Stomach (tissue), 9 donors: ENCODE results near the gene RNU6-1. TPM values are rescaled to one million over a fixed set of nuclear protein-coding genes. Genes with fewer than 3 reads are reported as not detected.

ENCODE experiments used
- DNase-seq, 2 donors: peaks; one replicate each; pipeline versions ENCODE4 v3.0.0 to v3.0.0-alpha.2; 2013 to 2019
- H3K27ac ChIP-seq, 5 donors: fragments of 200-600 bp in 4 of 5; sonication (generic) in 4 of 5; one replicate each; pipeline ENCODE4 v1.5.1; 2013 to 2019; ENCODE audit warnings: mild to moderate bottlenecking in 1 of 5, moderate library complexity in 1 of 5
- H3K27me3 ChIP-seq, 3 donors: fragments of 200-600 bp; sonication (generic); one replicate each; pipeline ENCODE4 v1.5.1; 2017 to 2019; ENCODE audit warnings: mixed run types in 1 of 3
- H3K36me3 ChIP-seq, 4 donors: fragments of 200-600 bp; sonication (generic); 1 replicate in 3 of 4; 2 replicates in 1 of 4; pipeline ENCODE4 v1.5.1; 2016 to 2019
- H3K4me1 ChIP-seq, 4 donors: fragments of 200-600 bp; sonication (generic); one replicate each; pipeline ENCODE4 v1.5.1; 2016 to 2019
- H3K4me3 ChIP-seq, 4 donors: fragments of 200-600 bp; sonication (generic) in 3 of 4; one replicate each; pipeline ENCODE4 v1.5.1; 2016 to 2019; ENCODE audit warnings: mild to moderate bottlenecking in 1 of 4
- H3K9me3 ChIP-seq, 4 donors: fragments of 200-600 bp; sonication (generic); one replicate each; pipeline ENCODE4 v1.5.1; 2016 to 2019
- CTCF ChIP-seq, 7 experiments: fragments of 450-650 bp in 4 of 7; fragments of 200-600 bp in 3 of 7; sonication (generic) in 3 of 7; IDR thresholded peaks; one replicate each; pipeline ENCODE4 v1.5.1; 2016 to 2019; ENCODE audit warnings: antibody characterized with exemption in 7 of 7, control low read depth in 2 of 7, mild to moderate bottlenecking in 1 of 7
- EP300 ChIP-seq: sonication (generic); formaldehyde crosslinking; IDR thresholded peaks from one replicate; pipeline ENCODE4 v1.6.1; 2017; ENCODE audit warnings: antibody characterized with exemption
- POLR2A ChIP-seq, 4 donors: fragments of 450-650 bp; IDR thresholded peaks; one replicate each; pipeline ENCODE4 v1.6.1; 2016; ENCODE audit warnings: antibody characterized with exemption in 4 of 4, control low read depth in 2 of 4, mild to moderate bottlenecking in 1 of 4, moderate library complexity in 1 of 4
- POLR2AphosphoS5 ChIP-seq, 3 donors: sonication (generic); formaldehyde crosslinking; IDR thresholded peaks; one replicate each; pipeline ENCODE4 v1.6.1; 2016; ENCODE audit warnings: antibody characterized with exemption in 3 of 3
- WGBS, 5 donors: extraction: QIAGEN DNeasy Blood & Tissue Kit in 3 of 5; methylation state at CpG; one replicate each; pipeline versions ENCODE4 v1.1.5 to v1.1.7; 2013 to 2018; 5-methylcytosine and 5-hydroxymethylcytosine counted together
- intact Hi-C: fragments of 100-400 bp; cut with DNase I; formaldehyde crosslinking; loops from one replicate; pipeline ENCODE4 v1.15.1; 2023; ENCODE audit warnings: low total_unique reads
- polyA plus RNA-seq, 3 donors: library from polyadenylated mRNA; stranded (reverse); fragments of 200-250 nt; gene quantifications; one replicate each; pipeline ENCODE4 v1.2.3, GENCODE V29; 2013
- total RNA-seq, 5 donors: library from RNA; depleted of rRNA; stranded (reverse); fragments of >200 nt; gene quantifications; one replicate each; pipeline versions ENCODE4 v1.1.0 to v1.2.3, GENCODE V29; 2014 to 2016
- donor health status: healthy with polysubstance abuse.
- donor health status: Bipolar disorder and iron deficiency.
- donor health status: healthy.

Gene RNU6-1
- total and polyA plus RNA-seq, 8 donors = not detected

GRCh38 chr15:67827562-67828277 lies 12.1 kb downstream of the RNU6-1 start:
- 2 to 7% (median 5%) methylated on average over 7 to 91 of the region's 91 CpGs for whole genome bisulfite sequencing, 5 donors
- Histone ChIP-seq H3K27ac (no peak overlapping the region), H3K9me3 (peaks cover 0 to 11% (median 0%) of the 10 kb centered on the region in 4 donors), H3K36me3 (no peaks in the 10 kb centered on the region), H3K4me1 (peaks cover 49 to 84% (median 75%) of the 10 kb centered on the region in 4 donors), H3K4me3 (peak overlapping the region; percentile 3 to 33 (median 14)), H3K27me3 (peaks cover 88 to 100% (median 99%) of the 10 kb centered on the region in 3 donors)
- TF ChIP-seq CTCF (IDR thresholded peaks at IDR 0.05) (no peak), EP300 (no peak), POLR2AphosphoS5 (IDR thresholded peaks at IDR 0.05) (no peak), POLR2A (IDR thresholded peaks at IDR 0.05) (no peak)
- peak in 1 of 2 donors; percentile 27 for DNase-seq
- intact Hi-C loops = no loop called here

GRCh38 chr15:67826717-67827561 lies 12.9 kb downstream of the RNU6-1 start:
- H3K4me1 ChIP-seq = peaks cover 49 to 84% (median 74%) of the 10 kb centered on the region in 4 donors
- peak overlapping the region in 1 of 4 donors; percentile 33 for H3K4me3 ChIP-seq
- intact Hi-C loops = no loop called here
- H3K27me3 ChIP-seq = peaks cover 89 to 100% (median 99%) of the 10 kb centered on the region in 3 donors
- TF ChIP-seq CTCF (IDR thresholded peaks at IDR 0.05) (no peak), POLR2AphosphoS5 (IDR thresholded peaks at IDR 0.05) (no peak), POLR2A (IDR thresholded peaks at IDR 0.05) (no peak), EP300 (no peak)
- peaks cover 0 to 11% (median 0%) of the 10 kb centered on the region in 4 donors for H3K9me3 ChIP-seq
- no peak overlapping the region for H3K27ac ChIP-seq
- peak in 1 of 2 donors; percentile 32 for DNase-seq
- H3K36me3 ChIP-seq = no peaks in the 10 kb centered on the region
- WGBS, 5 donors = 3 to 12% (median 6%) methylated on average over 30 to 87 of the region's 88 CpGs

GRCh38 chr15:67825881-67826716 lies 13.7 kb downstream of the RNU6-1 start:
- Histone ChIP-seq H3K9me3 (peaks cover 0 to 11% (median 0%) of the 10 kb centered on the region in 4 donors), H3K4me1 (peaks cover 49 to 91% (median 80%) of the 10 kb centered on the region in 4 donors), H3K4me3 (peak overlapping the region in 2 of 4 donors; percentile 26 to 41), H3K36me3 (no peaks in the 10 kb centered on the region), H3K27me3 (peaks cover 92 to 100% (median 100%) of the 10 kb centered on the region in 3 donors), H3K27ac (no peak overlapping the region)
- WGBS, 5 donors = 5 to 12% (median 9%) methylated on average over 48 to 77 of the region's 77 CpGs
- DNase-seq = peak in 1 of 2 donors; percentile 25
- TF ChIP-seq CTCF (IDR thresholded peaks at IDR 0.05) (no peak), POLR2AphosphoS5 (IDR thresholded peaks at IDR 0.05) (no peak), EP300 (no peak)
- intact Hi-C loops = no loop called here
